HepG2 (cell line): ENCODE results near the gene LSM11. TPM values are rescaled to one million over a fixed set of nuclear protein-coding genes. Genes with fewer than 3 reads are reported as not detected.

Experiments used
- SP5 ChIP-seq: IDR thresholded peaks from 2 replicates; pipeline ENCODE4 v1.6.1; 2016; ENCODE audit warnings: low read depth, borderline replicate concordance
- STAT6 ChIP-seq: sonication (generic); formaldehyde crosslinking; IDR thresholded peaks from 2 replicates; pipeline ENCODE4 v1.4.0; 2020; ENCODE audit warnings: missing genetic modification reagents, mild to moderate bottlenecking, borderline replicate concordance
- TCF12 ChIP-seq, 2 experiments: fragments of 450-650 bp in 1 of 2; sonication (generic) in 1 of 2; formaldehyde crosslinking in 1 of 2; IDR thresholded peaks; 2 replicates each; pipeline versions ENCODE4 v1.6.1 to v1.8.0; 2017 to 2022; ENCODE audit warnings: antibody characterized with exemption in 1 of 2, mild to moderate bottlenecking in 1 of 2, missing genetic modification reagents in 1 of 2, moderate library complexity in 1 of 2
- ZNF672 ChIP-seq: sonication (generic); formaldehyde crosslinking; IDR thresholded peaks from 2 replicates; pipeline ENCODE4 v1.8.1; 2022; ENCODE audit warnings: missing genetic modification reagents
- ZNF687 ChIP-seq: sonication (generic); formaldehyde crosslinking; IDR thresholded peaks from 2 replicates; pipeline ENCODE4 v1.5.1; 2020; ENCODE audit warnings: mild to moderate bottlenecking, missing genetic modification reagents, moderate library complexity
- ZNF782 ChIP-seq: sonication (generic); formaldehyde crosslinking; IDR thresholded peaks from 2 replicates; pipeline ENCODE4 v1.4.0; 2020; ENCODE audit warnings: missing genetic modification reagents, mild to moderate bottlenecking, borderline replicate concordance
- polyA plus RNA-seq, 8 experiments: library from polyadenylated mRNA; depleted of rRNA in 3 of 8; stranded (reverse) in 7 of 8; unstranded in 1 of 8; fragments of >200 nt; fragmentation: Illumina TruSeq in 4 of 8; extraction: Trizol in 4 of 8; gene quantifications; 2 replicates each; pipeline versions ENCODE4 v1.2.1 to v1.2.3, GENCODE V29; 2011 to 2016; ENCODE audit warnings: low read depth in 4 of 8, missing spikeins in 1 of 8, mixed read lengths in 1 of 8; ENCODE audit not compliant: insufficient read depth in 1 of 8
- total RNA-seq, 5 experiments: library from RNA; depleted of rRNA; stranded (reverse); fragments of >200 nt; fragmentation: Illumina TruSeq; extraction: Trizol; gene quantifications; 2 replicates each; pipeline ENCODE4 v1.2.3, GENCODE V29; 2016; ENCODE audit warnings: low read depth in 1 of 5
- TF ChIP-seq, protein P1 (sequence below), 2 experiments: sonication (generic) in 1 of 2; formaldehyde crosslinking in 1 of 2; IDR thresholded peaks; 2 replicates each; pipeline versions ENCODE4 v1.4.0 to v1.6.1; 2018 to 2020; ENCODE audit warnings: missing genetic modification reagents in 2 of 2, borderline replicate concordance in 1 of 2, low read depth in 1 of 2, mild to moderate bottlenecking in 1 of 2, missing biosample characterization in 1 of 2

Gene LSM11
- total and polyA plus RNA-seq, 2 of the 13 experiments (the other 11 are each of a cell fraction or from before 2014, with no cell fraction given) = 4.5 to 7.2 TPM

DNA sequence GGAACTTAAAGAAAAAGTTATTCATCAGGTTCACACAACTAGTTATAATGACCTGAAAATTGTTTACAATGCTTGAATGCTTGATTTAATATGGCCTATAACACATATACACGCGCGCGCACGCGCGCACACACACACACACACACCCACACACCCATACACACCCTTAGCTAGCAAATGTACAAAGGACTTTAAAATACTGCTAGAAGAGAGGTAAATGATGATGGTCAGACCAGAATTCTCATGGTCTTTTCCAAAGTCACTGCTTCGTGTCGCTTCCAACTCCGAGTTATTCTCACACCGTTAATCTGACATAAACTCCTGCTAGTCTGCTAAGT lies 5.9 kb downstream of the LSM11 start (continued):
- no peak for TF ChIP-seq STAT6
- TF ChIP-seq ZNF672 (CRISPR knock-in tag) = no peak
- TF ChIP-seq TCF12 (IDR thresholded peaks at IDR 0.05) = no peak
- no peak for TF ChIP-seq TCF12 (CRISPR knock-in tag; IDR thresholded peaks at IDR 0.05)
- no peak for TF ChIP-seq ZNF782
- no peak for TF ChIP-seq ZNF687 (CRISPR knock-in tag)
- TF ChIP-seq SP5 (CRISPR knock-in tag) = no peak
- TF ChIP-seq, protein P1, sequence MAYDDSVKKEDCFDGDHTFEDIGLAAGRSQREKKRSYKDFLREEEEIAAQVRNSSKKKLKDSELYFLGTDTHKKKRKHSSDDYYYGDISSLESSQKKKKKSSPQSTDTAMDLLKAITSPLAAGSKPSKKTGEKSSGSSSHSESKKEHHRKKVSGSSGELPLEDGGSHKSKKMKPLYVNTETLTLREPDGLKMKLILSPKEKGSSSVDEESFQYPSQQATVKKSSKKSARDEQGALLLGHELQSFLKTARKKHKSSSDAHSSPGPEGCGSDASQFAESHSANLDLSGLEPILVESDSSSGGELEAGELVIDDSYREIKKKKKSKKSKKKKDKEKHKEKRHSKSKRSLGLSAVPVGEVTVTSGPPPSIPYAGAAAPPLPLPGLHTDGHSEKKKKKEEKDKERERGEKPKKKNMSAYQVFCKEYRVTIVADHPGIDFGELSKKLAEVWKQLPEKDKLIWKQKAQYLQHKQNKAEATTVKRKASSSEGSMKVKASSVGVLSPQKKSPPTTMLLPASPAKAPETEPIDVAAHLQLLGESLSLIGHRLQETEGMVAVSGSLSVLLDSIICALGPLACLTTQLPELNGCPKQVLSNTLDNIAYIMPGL (CRISPR knock-in tag; IDR thresholded peaks at IDR 0.05; ENCODE audit: borderline replicate concordance in 1 of 2, low read depth in 1 of 2) = no peak
- TF ChIP-seq, all 625 proteins: peak for 0
